ENCODE measurements around the gene RIMS4.
A peak's percentile ranks its signal among the peaks of the same experiment; 100 is the strongest.

RIMS4 gene

DNA sequence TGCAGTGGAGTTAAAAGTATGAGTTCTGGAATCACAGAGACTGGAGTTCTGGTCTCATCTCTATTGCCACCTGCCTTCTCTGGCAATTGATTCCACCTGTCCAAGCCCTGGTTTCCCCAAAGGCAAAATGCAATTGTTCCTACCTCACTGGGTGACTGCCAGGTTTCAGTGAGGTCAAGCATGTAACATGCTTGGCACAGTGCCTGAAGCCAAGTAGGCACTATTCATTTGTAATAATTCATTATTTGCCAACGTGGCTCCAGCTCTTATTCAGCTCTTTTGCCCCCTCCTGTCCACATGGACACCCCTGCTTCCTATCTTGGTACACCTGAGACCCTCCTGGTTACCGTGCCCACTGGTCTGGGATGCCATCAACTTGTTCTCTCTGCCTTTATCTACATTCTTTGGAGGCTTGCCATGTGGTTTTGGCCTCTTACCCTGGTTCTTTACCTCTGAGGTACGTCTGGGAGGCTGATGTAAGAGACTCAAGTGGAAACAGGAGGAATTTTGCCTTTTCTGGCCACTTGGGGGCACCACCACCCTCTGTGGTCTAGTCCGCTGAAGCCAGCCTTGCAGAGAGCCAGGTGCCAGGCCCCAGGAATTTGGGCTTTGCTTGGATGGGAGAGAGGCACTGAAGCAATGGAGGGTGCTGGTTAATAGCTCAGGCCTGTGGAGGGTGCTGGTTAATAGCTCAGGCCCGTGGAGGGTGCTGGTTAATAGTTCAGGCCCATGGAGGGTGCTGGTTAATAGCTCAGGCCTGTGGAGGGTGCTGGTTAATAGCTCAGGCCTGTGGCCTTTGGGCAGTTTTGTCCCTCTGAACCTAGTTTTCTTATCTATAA is 63.0 kb downstream of the RIMS4 start:
- Histone ChIP-seq H3K36me3 (ENCODE audit: insufficient read depth, low read length) (no peaks in the 10 kb centered on the region), H3K27ac (no peak overlapping the region), H3K9ac (ENCODE audit: insufficient read length) (no peak overlapping the region), H3K4me3 (no peak overlapping the region; the same call in 1 of the 2 replicates), H3K9me3 (ENCODE audit: low read depth, low read length) (no peaks in the 10 kb centered on the region)
- no peak for TF ChIP-seq POLR2AphosphoS5 (IDR thresholded peaks at IDR 0.05; ENCODE audit: borderline replicate concordance, low read depth, low read length)
- TF ChIP-seq EZH2 (IDR thresholded peaks at IDR 0.05), result no peak
- no peak for TF ChIP-seq FOXP2 (optimal IDR thresholded peaks at IDR 0.05; ENCODE audit: control extremely low read depth, extremely low read length, insufficient read depth)
- no peak for DNase-seq (ENCODE audit: low read depth, low spot score)

DNA sequence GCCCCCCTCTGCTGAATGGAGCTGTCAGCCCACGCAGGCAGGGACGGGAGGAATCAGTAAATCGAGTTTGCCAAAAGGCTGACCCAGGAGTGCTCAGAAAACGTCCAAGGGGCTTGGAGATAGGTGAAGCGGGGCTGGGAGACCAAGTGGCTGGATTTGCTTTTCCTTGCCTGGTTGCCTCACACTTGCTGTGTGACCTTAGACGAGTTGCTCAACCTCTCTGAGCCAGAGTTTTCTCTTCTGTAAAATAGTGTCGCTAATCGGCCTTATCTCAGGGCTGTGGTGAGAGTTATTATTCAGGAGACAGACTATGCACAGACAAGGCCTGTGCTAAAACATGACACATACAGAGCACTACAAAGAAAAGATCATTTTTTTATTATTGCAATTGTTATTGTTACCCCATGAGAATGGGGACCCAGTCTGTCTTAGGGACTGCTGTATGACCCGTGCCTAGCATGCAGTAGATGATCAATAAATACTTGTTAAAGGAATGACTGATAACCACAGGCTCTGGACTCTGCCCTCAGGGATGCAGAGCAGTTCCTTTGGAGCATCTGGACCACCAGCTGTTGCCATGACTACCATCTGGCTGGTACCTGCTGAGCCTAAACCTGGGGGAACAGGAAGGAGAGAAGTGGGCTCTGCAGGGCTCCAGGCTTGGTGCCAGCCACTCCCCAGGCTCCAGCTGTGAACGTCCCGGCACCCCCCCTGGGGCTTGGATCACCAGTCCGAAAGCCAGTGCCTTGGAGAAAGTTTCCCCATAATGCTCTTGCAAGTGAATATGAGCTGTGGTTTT is 63.8 kb downstream of the RIMS4 start:
- no peak for TF ChIP-seq FOXP2 (optimal IDR thresholded peaks at IDR 0.05; ENCODE audit: control extremely low read depth, extremely low read length, insufficient read depth)
- TF ChIP-seq POLR2AphosphoS5 (IDR thresholded peaks at IDR 0.05; ENCODE audit: borderline replicate concordance, low read depth, low read length), result no peak
- TF ChIP-seq EZH2 (IDR thresholded peaks at IDR 0.05), result no peak

DNA sequence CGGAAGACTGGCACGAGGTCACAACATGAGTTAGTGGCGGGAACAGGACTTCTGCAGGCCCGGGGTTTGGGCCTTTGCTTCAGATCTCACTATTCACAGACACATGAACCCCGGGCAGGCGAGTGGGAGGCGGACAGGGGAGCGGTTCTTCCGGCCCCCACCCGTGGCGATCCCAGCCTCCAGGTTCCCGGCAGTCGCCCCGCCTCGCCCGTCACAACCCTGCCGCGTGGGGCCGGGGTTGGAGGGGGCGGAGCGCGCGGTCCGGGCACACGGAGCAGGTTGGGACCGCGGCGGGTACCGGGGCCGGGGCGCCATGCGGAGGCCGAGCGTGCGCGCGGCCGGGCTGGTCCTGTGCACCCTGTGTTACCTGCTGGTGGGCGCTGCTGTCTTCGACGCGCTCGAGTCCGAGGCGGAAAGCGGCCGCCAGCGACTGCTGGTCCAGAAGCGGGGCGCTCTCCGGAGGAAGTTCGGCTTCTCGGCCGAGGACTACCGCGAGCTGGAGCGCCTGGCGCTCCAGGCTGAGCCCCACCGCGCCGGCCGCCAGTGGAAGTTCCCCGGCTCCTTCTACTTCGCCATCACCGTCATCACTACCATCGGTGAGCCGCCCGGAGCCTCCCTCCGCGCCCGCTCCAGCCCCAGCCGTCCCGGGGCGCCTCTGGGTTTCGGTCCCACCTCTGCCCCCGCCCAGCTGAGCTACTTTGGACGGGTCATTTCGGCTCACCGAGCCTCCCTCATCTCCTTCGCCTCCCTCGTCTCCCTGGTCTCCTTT is 64.6 kb downstream of the RIMS4 start, which contains the start of gene KCNK15:
Gene KCNK15, plus strand, starts transcription at position 268 of the 769 bp plus-strand sequence. Its CDS starts 46 bp downstream, at position 314.
- DNase-seq (ENCODE audit: low read depth, low spot score), result no peak
- H3K9me3 ChIP-seq (ENCODE audit: low read depth, low read length), result no peaks in the 10 kb centered on the region
- peak within 1 kb of the TSS; percentile 65 for H3K4me3 ChIP-seq
- no peak within 1 kb of the TSS for H3K9ac ChIP-seq (ENCODE audit: insufficient read length)
- TF ChIP-seq FOXP2 (optimal IDR thresholded peaks at IDR 0.05; ENCODE audit: control extremely low read depth, extremely low read length, insufficient read depth), result no peak
- peak; percentile 83 for TF ChIP-seq EZH2 (IDR thresholded peaks at IDR 0.05)
- H3K36me3 ChIP-seq (ENCODE audit: insufficient read depth, low read length), result no peaks in the 10 kb centered on the region
- H3K27ac ChIP-seq, result no peak within 1 kb of the TSS

More for the DNA sequence above, 63.8 kb downstream of the RIMS4 start:
- DNase-seq (ENCODE audit: low read depth, low spot score), result no peak
- Histone ChIP-seq H3K27ac (no peak overlapping the region), H3K9ac (ENCODE audit: insufficient read length) (no peak overlapping the region), H3K9me3 (ENCODE audit: low read depth, low read length) (no peaks in the 10 kb centered on the region), H3K36me3 (ENCODE audit: insufficient read depth, low read length) (no peaks in the 10 kb centered on the region), H3K4me3 (peak overlapping the region; percentile 65; the same call in 1 of the 2 replicates)

DNA sequence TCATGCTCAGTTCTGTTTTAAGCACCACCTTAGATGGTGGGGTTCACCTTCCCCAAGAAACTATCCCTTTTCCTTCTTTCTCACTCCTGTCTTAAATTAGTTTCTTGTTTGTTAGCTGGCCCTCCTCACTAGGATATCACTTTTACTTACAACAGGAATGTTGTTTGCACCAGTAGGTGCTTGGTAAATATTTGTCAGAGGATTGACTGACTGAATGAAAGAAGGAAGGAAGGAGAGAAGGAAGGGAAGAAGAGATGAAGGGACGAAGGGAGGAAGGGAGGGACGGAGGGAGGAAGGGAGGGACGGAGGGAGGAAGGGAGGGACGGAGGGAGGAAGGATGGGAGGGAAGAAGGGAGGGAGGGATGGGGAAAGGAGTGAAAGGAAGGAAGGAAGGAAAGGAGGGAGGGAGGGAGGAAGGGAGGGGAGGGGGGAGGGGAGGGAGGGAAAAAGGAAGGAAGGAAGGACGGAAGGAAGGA is 65.2 kb downstream of the RIMS4 start:
- Histone ChIP-seq H3K36me3 (ENCODE audit: insufficient read depth, low read length) (no peaks in the 10 kb centered on the region), H3K27ac (no peak overlapping the region), H3K4me3 (no peak overlapping the region), H3K9me3 (ENCODE audit: low read depth, low read length) (no peaks in the 10 kb centered on the region), H3K9ac (ENCODE audit: insufficient read length) (no peak overlapping the region)
- DNase-seq (ENCODE audit: low read depth, low spot score), result no peak
- no peak for TF ChIP-seq EZH2 (IDR thresholded peaks at IDR 0.05)
- TF ChIP-seq FOXP2 (optimal IDR thresholded peaks at IDR 0.05; ENCODE audit: control extremely low read depth, extremely low read length, insufficient read depth), result no peak
- no peak for TF ChIP-seq POLR2AphosphoS5 (IDR thresholded peaks at IDR 0.05; ENCODE audit: borderline replicate concordance, low read depth, low read length)

DNA sequence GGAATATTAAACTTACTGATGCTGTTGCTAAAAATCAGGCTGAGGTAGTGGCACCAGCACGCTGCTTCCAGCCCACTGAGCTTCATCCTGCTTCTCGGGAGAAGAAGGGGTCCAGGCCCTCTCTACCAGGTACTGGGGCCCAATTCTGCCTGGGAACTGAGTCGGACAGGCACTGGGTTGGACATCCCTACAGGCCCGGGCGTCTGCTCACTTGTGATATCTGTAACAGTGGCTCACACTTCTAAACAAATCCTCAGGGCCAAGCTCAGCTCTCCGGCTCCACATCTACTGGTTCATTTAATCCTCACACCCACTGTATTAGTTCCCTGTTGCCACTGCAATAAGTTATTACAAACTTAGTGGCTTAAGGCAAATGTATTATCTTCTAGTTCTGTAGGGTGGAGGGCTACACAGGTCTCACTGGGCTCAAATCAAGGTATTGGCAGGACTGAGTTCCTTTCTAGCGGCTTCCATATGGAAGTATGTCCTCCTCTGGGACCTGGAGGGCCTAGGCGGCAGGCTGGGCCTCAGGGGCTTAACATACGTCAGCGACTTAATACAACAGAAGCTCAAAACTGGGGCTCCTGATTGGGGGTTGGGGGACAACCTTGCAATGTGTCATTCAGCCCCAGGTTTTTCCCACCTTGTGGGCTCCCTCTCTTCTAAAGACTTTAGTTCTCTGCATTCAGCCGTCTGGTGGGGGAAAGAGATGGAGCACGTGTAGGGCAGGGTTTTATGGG is 66.3 kb downstream of the RIMS4 start:
- Histone ChIP-seq H3K9ac (ENCODE audit: insufficient read length) (no peak overlapping the region), H3K9me3 (ENCODE audit: low read depth, low read length) (no peaks in the 10 kb centered on the region), H3K27ac (no peak overlapping the region), H3K36me3 (ENCODE audit: insufficient read depth, low read length) (no peaks in the 10 kb centered on the region), H3K4me3 (no peak overlapping the region)
- TF ChIP-seq FOXP2 (optimal IDR thresholded peaks at IDR 0.05; ENCODE audit: control extremely low read depth, extremely low read length, insufficient read depth) (no peak), EZH2 (IDR thresholded peaks at IDR 0.05) (no peak)
- no peak for DNase-seq (ENCODE audit: low read depth, low spot score)

DNA sequence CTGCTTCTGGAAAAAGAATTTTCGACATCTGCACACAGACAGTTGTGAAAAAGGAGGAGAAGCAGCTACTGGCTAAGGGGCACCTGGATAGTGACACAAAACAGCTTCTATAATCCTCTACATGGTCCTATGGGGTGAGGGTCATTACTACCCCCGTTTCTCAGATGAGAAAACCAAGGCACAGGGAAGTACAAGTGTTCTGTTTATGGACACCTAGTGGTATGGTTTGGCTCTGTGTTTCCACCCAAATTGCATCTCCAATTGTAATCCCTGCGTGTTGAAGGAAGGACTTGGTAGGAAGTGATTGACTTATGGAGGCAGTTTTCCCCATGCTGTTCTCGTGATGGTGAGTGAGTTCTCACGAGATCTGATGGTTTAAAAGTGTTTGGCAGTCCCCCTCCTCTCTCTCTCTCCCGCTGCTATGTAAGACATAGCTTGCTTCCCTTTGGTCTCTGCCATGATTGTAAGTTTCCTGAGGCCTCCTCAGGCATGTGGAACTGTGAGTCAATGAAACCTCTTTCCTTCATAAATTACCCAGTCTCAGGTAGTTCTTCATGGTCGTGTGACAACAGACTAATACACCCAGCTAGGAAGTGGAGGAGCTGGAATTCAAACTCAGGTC is 67.2 kb downstream of the RIMS4 start:
- Histone ChIP-seq H3K9me3 (ENCODE audit: low read depth, low read length) (no peaks in the 10 kb centered on the region), H3K27ac (no peak overlapping the region), H3K9ac (ENCODE audit: insufficient read length) (no peak overlapping the region), H3K36me3 (ENCODE audit: insufficient read depth, low read length) (no peaks in the 10 kb centered on the region), H3K4me3 (no peak overlapping the region)
- no peak for TF ChIP-seq POLR2AphosphoS5 (IDR thresholded peaks at IDR 0.05; ENCODE audit: borderline replicate concordance, low read depth, low read length)
- TF ChIP-seq EZH2 (IDR thresholded peaks at IDR 0.05), result no peak
- no peak for TF ChIP-seq FOXP2 (optimal IDR thresholded peaks at IDR 0.05; ENCODE audit: control extremely low read depth, extremely low read length, insufficient read depth)
- DNase-seq (ENCODE audit: low read depth, low spot score), result no peak
